ENCODE data around the gene P2RX7.

P2RX7 gene

GRCh38 chr12:121219353-121219986 lies 86.8 kb downstream of the P2RX7 start:
- no peak overlapping the region for H2AFZ ChIP-seq (ENCODE audit: low read length)
- H3K4me3 ChIP-seq (ENCODE audit: low read depth, low read length, poor library complexity, severe bottlenecking): no peak overlapping the region
- H4K20me1 ChIP-seq (ENCODE audit: insufficient read depth, low read length): no peaks in the 10 kb centered on the region
- peaks cover 8% of the 10 kb centered on the region; the same call in 1 of the 2 replicates for H3K36me3 ChIP-seq (ENCODE audit: insufficient read depth, low read length)
- TF ChIP-seq CTCF (IDR thresholded peaks at IDR 0.05; ENCODE audit: low read length) (no peak), EZH2 (IDR thresholded peaks at IDR 0.05; ENCODE audit: borderline replicate concordance, low read length) (no peak)
- H3K9ac ChIP-seq (ENCODE audit: low read length): no peak overlapping the region
- H3F3A ChIP-seq (ENCODE audit: insufficient read depth, low read length): peaks cover 4% of the 10 kb centered on the region; the same call in 1 of the 2 replicates
- H3K27me3 ChIP-seq (ENCODE audit: insufficient read depth, low read length): no peaks in the 10 kb centered on the region
- no peaks in the 10 kb centered on the region for H3K9me2 ChIP-seq (ENCODE audit: low read depth, low read length)
- H3K4me1 ChIP-seq (ENCODE audit: insufficient read depth, low read length, severe bottlenecking): peaks cover 18% of the 10 kb centered on the region
- no peak overlapping the region for H3K27ac ChIP-seq (ENCODE audit: low read depth, low read length, poor library complexity, severe bottlenecking)
- H3K4me2 ChIP-seq (ENCODE audit: low read length): no peak overlapping the region
- H3K9me3 ChIP-seq (ENCODE audit: low read length): no peaks in the 10 kb centered on the region
- H3K79me2 ChIP-seq (ENCODE audit: insufficient read depth, low read length): no peaks in the 10 kb centered on the region

GRCh38 chr12:121222847-121223246 lies 90.2 kb downstream of the P2RX7 start:
- Histone ChIP-seq H3K4me2 (ENCODE audit: low read length) (no peak overlapping the region; the same call in 1 of the 2 replicates), H3K27ac (ENCODE audit: low read depth, low read length, poor library complexity, severe bottlenecking) (peak overlapping the region; percentile 88), H3K4me1 (ENCODE audit: insufficient read depth, low read length, severe bottlenecking) (peaks cover 32% of the 10 kb centered on the region)

More at GRCh38 chr12:121222847-121223246, 90.2 kb downstream of the P2RX7 start:
- no peaks in the 10 kb centered on the region for H4K20me1 ChIP-seq (ENCODE audit: insufficient read depth, low read length)
- no peaks in the 10 kb centered on the region for H3K9me3 ChIP-seq (ENCODE audit: low read length)
- H3K4me3 ChIP-seq (ENCODE audit: low read depth, low read length, poor library complexity, severe bottlenecking): no peak overlapping the region
- peaks cover 15% of the 10 kb centered on the region; the same call in 1 of the 2 replicates for H3K36me3 ChIP-seq (ENCODE audit: insufficient read depth, low read length)
- H3F3A ChIP-seq (ENCODE audit: insufficient read depth, low read length): peaks cover 4% of the 10 kb centered on the region; the same call in 1 of the 2 replicates
- no peak overlapping the region for H2AFZ ChIP-seq (ENCODE audit: low read length)
- no peaks in the 10 kb centered on the region for H3K27me3 ChIP-seq (ENCODE audit: insufficient read depth, low read length)
- TF ChIP-seq CTCF (IDR thresholded peaks at IDR 0.05; ENCODE audit: low read length) (no peak), EZH2 (IDR thresholded peaks at IDR 0.05; ENCODE audit: borderline replicate concordance, low read length) (no peak)
- H3K9me2 ChIP-seq (ENCODE audit: low read depth, low read length): no peaks in the 10 kb centered on the region
- no peak overlapping the region; the same call in 1 of the 2 replicates for H3K9ac ChIP-seq (ENCODE audit: low read length)
- no peaks in the 10 kb centered on the region for H3K79me2 ChIP-seq (ENCODE audit: insufficient read depth, low read length)

All from OCI-LY1 (cell line).